ENCODE data around the gene PFKFB3.

DNA sequence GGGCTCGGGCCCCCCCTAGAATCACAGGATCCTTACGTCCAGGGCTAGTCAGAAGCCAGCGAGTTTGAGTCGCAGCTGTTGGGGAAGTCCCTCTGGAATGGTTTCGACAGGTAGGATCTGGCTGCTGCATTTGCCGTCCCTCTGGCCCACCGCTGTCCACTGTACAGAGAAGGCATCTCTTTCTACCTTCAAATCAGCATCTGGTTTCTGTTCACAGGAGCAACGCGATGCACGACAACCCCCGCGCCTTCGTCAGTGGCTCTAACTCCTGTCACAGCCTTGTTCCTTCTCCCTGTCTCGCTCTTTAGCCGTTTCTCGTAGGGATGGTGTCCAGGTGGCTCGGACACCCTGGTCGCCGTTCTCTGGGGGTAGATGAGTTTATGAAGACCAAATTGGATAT lies 11.2 kb upstream of the PFKFB3 start:
- TF ChIP-seq, protein P1, sequence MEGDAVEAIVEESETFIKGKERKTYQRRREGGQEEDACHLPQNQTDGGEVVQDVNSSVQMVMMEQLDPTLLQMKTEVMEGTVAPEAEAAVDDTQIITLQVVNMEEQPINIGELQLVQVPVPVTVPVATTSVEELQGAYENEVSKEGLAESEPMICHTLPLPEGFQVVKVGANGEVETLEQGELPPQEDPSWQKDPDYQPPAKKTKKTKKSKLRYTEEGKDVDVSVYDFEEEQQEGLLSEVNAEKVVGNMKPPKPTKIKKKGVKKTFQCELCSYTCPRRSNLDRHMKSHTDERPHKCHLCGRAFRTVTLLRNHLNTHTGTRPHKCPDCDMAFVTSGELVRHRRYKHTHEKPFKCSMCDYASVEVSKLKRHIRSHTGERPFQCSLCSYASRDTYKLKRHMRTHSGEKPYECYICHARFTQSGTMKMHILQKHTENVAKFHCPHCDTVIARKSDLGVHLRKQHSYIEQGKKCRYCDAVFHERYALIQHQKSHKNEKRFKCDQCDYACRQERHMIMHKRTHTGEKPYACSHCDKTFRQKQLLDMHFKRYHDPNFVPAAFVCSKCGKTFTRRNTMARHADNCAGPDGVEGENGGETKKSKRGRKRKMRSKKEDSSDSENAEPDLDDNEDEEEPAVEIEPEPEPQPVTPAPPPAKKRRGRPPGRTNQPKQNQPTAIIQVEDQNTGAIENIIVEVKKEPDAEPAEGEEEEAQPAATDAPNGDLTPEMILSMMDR (IDR thresholded peaks at IDR 0.05): no peak
- no peak for TF ChIP-seq POLR2A (IDR thresholded peaks at IDR 0.05)

Data from adrenal gland (tissue), 5 donors.